B cell (primary cell): Measurements from ENCODE around the gene QSOX1.

Source experiments
- EZH2 ChIP-seq: IDR thresholded peaks from 2 replicates; pipeline ENCODE4 v1.6.1; 2012; ENCODE audit warnings: borderline replicate concordance, low read depth, mild to moderate bottlenecking, moderate library complexity, low read length; ENCODE audit not compliant: insufficient read depth, poor library complexity, severe bottlenecking
- TF ChIP-seq, protein P1 (sequence below): fragments of 200-600 bp; IDR thresholded peaks from one replicate; pipeline ENCODE4 v1.8.0; 2022; ENCODE audit warnings: antibody characterized with exemption, mild to moderate bottlenecking

DNA sequence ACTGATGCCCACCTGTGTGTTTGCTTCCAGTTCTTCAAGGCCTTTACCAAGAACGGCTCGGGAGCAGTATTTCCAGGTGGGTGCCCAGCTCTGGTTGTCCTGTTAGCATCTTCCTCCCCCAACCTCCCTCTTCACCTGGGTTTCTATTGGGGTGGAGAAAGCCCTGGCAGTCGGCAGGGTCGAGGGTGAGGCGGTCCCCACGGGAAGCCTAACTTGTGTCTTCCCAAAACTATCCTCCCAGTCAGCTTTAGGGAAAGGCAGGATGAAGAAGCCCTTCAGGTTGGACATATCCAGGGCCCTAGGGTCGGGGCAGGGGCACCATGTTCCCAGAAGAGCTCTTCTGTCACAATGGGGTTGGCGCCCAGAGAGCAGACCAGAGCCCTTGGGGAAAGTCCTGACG is 20.6 kb downstream of the QSOX1 start:
- TF ChIP-seq, protein P1, sequence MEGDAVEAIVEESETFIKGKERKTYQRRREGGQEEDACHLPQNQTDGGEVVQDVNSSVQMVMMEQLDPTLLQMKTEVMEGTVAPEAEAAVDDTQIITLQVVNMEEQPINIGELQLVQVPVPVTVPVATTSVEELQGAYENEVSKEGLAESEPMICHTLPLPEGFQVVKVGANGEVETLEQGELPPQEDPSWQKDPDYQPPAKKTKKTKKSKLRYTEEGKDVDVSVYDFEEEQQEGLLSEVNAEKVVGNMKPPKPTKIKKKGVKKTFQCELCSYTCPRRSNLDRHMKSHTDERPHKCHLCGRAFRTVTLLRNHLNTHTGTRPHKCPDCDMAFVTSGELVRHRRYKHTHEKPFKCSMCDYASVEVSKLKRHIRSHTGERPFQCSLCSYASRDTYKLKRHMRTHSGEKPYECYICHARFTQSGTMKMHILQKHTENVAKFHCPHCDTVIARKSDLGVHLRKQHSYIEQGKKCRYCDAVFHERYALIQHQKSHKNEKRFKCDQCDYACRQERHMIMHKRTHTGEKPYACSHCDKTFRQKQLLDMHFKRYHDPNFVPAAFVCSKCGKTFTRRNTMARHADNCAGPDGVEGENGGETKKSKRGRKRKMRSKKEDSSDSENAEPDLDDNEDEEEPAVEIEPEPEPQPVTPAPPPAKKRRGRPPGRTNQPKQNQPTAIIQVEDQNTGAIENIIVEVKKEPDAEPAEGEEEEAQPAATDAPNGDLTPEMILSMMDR, result no peak
- no peak for TF ChIP-seq EZH2
